Right ventricle myocardium superior (tissue), 1 donor: ENCODE data around the gene ODF4. TPM values are rescaled to one million over a fixed set of nuclear protein-coding genes. Genes with fewer than 3 reads are reported as not detected.
"Not testable (repeated sequence)": the region's sequence is repeated elsewhere in the genome, so short reads cannot be mapped to it uniquely, and the experiment has no call there.

Experiments
- ATAC-seq: fragments of 200-7000 bp; cut with Tn5 transposase; one replicate; pipeline ENCODE4 v1.9.1; 2020; ENCODE audit warnings: mild to moderate bottlenecking; ENCODE audit not compliant: poor library complexity
- DNase-seq: peaks from one replicate; pipeline ENCODE4 v3.0.0-alpha.2; 2020
- intact Hi-C: fragments of 100-400 bp; cut with DNase I; formaldehyde crosslinking; loops from one replicate; pipeline ENCODE4 v1.11.2; 2022
- total RNA-seq: library from RNA; stranded (reverse); fragmentation: NEBNext Ultra II Directional; extraction: Animal tissue kit (Norgen Biotek cat#: 25700); gene quantifications from one replicate; pipeline ENCODE4 v1.2.1, GENCODE V29; 2021
- donor health status: DM: no; HTN: yes; CAD: no; lungs with severe emphysema.

ODF4 gene
- total RNA-seq, 1 donor from 2014 or later: not detected

- DNase-seq (no peak), ATAC-seq (no peak)
- intact Hi-C loops: no loop called here
Observed at GRCh38 chr17:8360260-8360659, 20.6 kb downstream of the ODF4 start.

- intact Hi-C loops: no loop called here
- ATAC-seq (no peak), DNase-seq (no peak)
Observed at GRCh38 chr17:8360751-8361150, 21.1 kb downstream of the ODF4 start.

GRCh38 chr17:8362651-8363332 lies 23.2 kb downstream of the ODF4 start:
- intact Hi-C loops: no loop called here
- no peak for DNase-seq
- ATAC-seq: no peak

GRCh38 chr17:8365143-8365542 lies 25.5 kb downstream of the ODF4 start:
- ATAC-seq: peak; percentile 40
- intact Hi-C loops: no loop called here
- no peak for DNase-seq

GRCh38 chr17:8366231-8366630 lies 26.6 kb downstream of the ODF4 start:
- ATAC-seq (peak; percentile 49), DNase-seq (no peak)
- intact Hi-C loops: no loop called here

GRCh38 chr17:8368193-8368592 lies 28.6 kb downstream of the ODF4 start:
- intact Hi-C loops: no loop called here
- no peak for DNase-seq
- ATAC-seq: no peak

GRCh38 chr17:8369944-8370343 lies 30.3 kb downstream of the ODF4 start:
- intact Hi-C loops: no loop called here

GRCh38 chr17:8371786-8372185 lies 32.1 kb downstream of the ODF4 start:
- intact Hi-C loops: no loop called here
- DNase-seq (no peak), ATAC-seq (no peak)

More at GRCh38 chr17:8369944-8370343, 30.3 kb downstream of the ODF4 start:
- DNase-seq (no peak), ATAC-seq (no peak)

- intact Hi-C loops: no loop called here
- no peak for DNase-seq
- ATAC-seq: no peak
Observed at GRCh38 chr17:8372422-8372821, 32.8 kb downstream of the ODF4 start.

GRCh38 chr17:8373856-8374255 lies 34.2 kb downstream of the ODF4 start:
- DNase-seq, ATAC-seq, intact Hi-C loops: not testable (repeated sequence)

- intact Hi-C loops: no loop called here
- peak; percentile 14 for ATAC-seq
- no peak for DNase-seq
Observed at GRCh38 chr17:8375738-8376259, 36.2 kb downstream of the ODF4 start.

- ATAC-seq (peak; percentile 99), DNase-seq (peak; percentile 94)
- intact Hi-C loops: no loop called here
Observed at GRCh38 chr17:8376271-8377067, 36.8 kb downstream of the ODF4 start, which contains the start of gene KRABD2. Gene KRABD2 (minus strand): TSS chr17:8376704.

- ATAC-seq: no peak
- intact Hi-C loops: no loop called here
- no peak for DNase-seq
Observed at GRCh38 chr17:8377422-8377821, 37.8 kb downstream of the ODF4 start.

GRCh38 chr17:8378117-8378516 lies 38.5 kb downstream of the ODF4 start:
- intact Hi-C loops, DNase-seq, ATAC-seq: not testable (repeated sequence)

GRCh38 chr17:8380049-8380448 lies 40.4 kb downstream of the ODF4 start:
- intact Hi-C loops: no loop called here

GRCh38 chr17:8382052-8382879 lies 42.6 kb downstream of the ODF4 start:
- intact Hi-C loops: no loop called here
- ATAC-seq: no peak
- no peak for DNase-seq

More at GRCh38 chr17:8380049-8380448, 40.4 kb downstream of the ODF4 start:
- DNase-seq: no peak
- ATAC-seq: no peak

GRCh38 chr17:8382880-8383142 lies 43.2 kb downstream of the ODF4 start:
- ATAC-seq: peak; percentile 3
- intact Hi-C loops: no loop called here
- DNase-seq: no peak

- DNase-seq (peak; percentile 97), ATAC-seq (peak; percentile 94)
- intact Hi-C loops: no loop called here
Observed at GRCh38 chr17:8383143-8383822, 43.6 kb downstream of the ODF4 start, which contains the start of gene RPL26. Gene RPL26 (minus strand): TSS chr17:8383193. CDS start chr17:8382310, 883 bp downstream.
